ENCODE data around the gene PRR20D.
"Not testable (repeated sequence)": the region's sequence is repeated elsewhere in the genome, so short reads cannot be mapped to it uniquely, and the experiment has no call there.

PRR20D gene

DNA sequence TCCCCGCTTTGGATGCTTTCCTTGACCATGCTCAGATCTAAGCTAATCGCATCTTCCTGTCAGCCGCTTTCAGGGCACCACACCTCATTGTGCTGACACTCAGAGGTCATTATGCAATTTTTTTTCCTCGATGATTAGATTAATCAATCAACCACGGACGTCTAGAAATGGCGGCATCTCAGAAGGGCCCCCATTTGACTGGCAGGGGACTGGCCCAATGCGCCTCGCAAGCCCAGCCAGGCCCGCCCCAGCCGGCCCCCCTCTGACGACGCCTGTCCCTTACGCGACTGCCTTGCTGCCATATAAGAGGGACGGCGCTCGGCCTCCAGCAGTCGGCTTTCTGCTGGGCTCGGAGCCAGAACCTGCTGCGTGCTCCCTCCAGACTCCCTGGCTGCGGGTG, at the start of gene PRR20D:
Gene PRR20D, plus strand, starts transcription at position 301 of the 400 bp plus-strand sequence. CDS start 387 bp downstream, outside the sequence.
- DNase-seq (ENCODE audit: low spot score) = not testable (repeated sequence)

DNA sequence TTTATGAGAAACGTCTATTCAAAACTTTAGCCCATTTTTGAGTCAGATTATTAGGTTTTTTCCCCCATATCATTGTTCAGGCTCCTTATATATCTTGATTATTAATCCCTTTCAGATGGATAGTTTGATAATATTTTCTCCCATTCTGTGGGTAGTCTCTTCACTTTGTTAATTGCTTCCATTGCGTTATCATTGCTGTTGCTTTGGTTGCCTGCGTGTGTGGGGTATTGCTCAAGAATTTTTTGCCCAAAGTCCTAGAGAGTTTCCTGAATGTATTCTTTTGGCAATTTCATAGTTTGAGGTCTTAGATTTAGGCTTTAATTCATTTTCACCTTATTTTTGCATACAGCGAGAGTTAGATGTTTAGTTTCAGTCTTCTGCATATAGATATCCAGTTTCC, 45.5 kb upstream of the PRR20D start:
- no peak for DNase-seq (ENCODE audit: low spot score)

DNA sequence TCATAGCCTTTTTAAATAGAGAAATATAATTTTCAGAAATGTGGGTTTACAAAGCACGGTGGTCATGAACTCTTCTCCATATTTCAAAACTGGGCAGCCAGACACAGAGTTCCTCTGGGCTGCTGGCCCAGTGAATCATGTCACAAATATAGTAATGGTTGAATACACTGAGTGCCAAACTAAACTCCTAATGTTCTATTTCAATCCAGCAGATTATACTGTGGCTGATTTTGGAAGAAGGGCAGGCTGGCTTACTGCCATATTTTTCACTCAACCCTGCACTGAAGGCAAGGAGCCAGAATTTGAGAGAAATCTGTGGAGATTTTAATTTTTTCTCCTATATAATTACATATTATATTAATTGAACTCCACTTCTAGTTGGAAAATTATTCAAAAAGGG, 36.8 kb upstream of the PRR20D start:
- DNase-seq (ENCODE audit: low spot score) = no peak

DNA sequence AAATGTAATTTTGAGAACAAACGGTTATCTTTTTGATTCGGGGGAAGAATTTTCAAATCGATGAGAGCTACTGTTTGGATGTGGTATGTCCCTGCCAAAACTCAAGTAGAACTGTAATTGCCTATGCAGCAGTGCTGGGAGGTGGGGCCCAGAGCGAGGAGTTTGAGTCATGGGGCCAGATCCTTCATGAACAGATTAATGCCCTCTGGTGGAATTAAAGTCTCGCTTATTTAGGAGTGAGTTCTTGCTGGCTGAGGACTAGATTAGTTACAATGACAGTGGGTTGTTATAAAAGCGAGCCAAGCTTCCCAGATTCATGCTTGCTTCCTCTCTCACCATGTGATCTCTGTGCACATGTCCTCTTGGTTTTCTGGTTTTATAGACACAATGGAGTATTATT, 31.5 kb upstream of the PRR20D start:
- DNase-seq (ENCODE audit: low spot score) = no peak

DNA sequence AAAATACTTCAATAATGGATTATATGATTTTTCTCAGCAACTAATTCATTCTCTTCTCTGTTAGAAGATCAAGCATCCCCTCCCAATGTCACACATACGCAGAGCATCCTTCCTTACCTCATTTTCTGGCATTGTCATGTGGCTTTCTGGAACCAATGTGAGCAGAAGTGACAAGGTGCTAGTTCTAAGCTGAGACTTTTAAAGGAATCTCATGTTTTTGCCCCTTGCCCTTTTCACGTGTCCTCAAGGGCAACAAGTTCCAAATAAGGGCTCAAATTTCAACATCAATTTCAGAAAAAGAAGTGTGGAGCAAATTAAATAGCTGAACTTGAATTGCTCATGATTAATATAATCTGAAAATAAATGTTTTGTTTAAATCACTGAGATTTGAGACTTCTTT, 24.3 kb upstream of the PRR20D start:
- DNase-seq (ENCODE audit: low spot score) = no peak

DNA sequence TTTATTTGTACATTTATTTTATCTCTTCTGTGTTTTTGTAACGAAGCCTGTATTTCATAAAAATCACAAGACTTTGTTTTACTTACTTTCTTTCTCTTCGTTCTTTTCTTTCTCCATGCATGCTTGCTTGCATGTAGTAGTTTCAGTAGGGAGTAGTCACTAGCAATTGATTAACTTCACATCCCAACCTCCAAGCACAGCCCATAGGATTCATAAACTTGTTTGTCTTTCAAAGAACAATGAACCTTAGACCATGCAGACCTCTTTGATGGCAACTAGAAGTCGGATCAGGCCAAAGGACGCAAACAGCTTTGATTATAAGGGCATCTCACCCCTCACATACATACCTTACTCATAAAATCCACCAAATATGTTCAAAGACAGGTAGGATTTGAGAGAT, 22.8 kb upstream of the PRR20D start:
- DNase-seq (ENCODE audit: low spot score) = no peak

DNA sequence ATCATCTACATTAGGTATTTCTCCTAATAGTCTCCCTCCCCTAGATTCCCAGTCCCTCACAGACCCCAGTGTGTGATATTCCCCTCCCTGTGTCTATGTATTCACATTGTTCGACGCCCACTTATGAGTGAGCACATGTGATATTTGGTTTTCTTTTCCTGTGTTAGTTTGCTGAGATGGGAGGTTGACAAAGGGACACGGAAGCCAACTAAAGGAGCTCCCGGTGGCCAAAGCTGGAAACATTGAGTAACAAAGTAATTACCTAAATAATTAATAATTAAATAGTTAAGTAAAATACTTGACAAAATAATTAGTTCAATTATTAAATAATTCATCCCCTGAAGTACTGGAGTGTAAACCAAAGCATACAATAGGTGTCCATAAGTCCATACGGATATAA, 21.4 kb upstream of the PRR20D start:
- no peak for DNase-seq (ENCODE audit: low spot score)

DNA sequence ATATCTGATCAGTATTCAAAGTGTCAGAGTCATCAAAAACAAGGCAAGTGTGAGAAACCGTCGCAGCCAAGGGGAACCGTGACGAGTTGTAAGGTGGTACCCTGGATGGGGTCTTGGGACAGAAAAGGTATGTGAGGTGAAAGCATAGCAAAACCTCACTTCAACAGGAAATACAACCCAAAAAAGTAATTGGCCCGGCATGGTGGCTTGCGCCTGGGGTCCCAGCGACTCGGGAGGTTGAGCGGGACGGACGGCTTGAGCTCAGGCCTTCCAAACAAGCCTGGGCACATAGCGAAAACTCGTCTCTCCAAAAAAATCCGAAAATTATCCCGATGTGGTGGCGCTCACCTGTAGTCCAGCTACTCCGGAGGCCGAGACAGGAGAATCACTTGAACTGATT, 20.7 kb upstream of the PRR20D start:
- not testable (repeated sequence) for DNase-seq (ENCODE audit: low spot score)

DNA sequence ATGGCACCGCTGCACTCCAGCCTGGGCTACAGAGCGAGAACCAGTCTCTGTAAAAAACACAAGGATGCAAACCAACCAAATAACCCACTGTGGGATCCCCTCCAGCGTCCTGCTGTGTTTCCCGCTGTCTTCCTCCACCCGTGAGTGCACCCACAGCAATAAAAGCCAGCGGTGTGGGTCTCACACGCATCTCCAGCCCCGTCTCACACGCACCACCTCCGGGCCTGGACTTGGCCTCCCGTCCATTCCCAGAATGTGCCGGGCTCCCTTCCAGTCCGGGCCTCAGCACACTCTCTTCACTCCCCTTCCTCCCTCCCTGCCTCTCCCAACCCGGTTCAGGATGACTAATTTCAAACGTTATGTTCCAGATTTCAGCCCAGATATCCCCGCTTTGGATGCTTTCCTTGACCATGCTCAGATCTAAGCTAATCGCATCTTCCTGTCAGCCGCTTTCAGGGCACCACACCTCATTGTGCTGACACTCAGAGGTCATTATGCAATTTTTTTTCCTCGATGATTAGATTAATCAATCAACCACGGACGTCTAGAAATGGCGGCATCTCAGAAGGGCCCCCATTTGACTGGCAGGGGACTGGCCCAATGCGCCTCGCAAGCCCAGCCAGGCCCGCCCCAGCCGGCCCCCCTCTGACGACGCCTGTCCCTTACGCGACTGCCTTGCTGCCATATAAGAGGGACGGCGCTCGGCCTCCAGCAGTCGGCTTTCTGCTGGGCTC, 20.0 kb upstream of the PRR20D start, which contains the start of gene PRR20A:
Gene PRR20A, plus strand, starts transcription at position 684 of the 734 bp plus-strand sequence. CDS start 387 bp downstream, outside the sequence.
- not testable (repeated sequence) for DNase-seq (ENCODE audit: low spot score)

DNA sequence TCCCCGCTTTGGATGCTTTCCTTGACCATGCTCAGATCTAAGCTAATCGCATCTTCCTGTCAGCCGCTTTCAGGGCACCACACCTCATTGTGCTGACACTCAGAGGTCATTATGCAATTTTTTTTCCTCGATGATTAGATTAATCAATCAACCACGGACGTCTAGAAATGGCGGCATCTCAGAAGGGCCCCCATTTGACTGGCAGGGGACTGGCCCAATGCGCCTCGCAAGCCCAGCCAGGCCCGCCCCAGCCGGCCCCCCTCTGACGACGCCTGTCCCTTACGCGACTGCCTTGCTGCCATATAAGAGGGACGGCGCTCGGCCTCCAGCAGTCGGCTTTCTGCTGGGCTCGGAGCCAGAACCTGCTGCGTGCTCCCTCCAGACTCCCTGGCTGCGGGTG, 13.2 kb upstream of the PRR20D start, which contains the start of gene PRR20B:
Gene PRR20B, plus strand, starts transcription at position 301 of the 400 bp plus-strand sequence. CDS start 387 bp downstream, outside the sequence.
- DNase-seq (ENCODE audit: low spot score) = not testable (repeated sequence)

DNA sequence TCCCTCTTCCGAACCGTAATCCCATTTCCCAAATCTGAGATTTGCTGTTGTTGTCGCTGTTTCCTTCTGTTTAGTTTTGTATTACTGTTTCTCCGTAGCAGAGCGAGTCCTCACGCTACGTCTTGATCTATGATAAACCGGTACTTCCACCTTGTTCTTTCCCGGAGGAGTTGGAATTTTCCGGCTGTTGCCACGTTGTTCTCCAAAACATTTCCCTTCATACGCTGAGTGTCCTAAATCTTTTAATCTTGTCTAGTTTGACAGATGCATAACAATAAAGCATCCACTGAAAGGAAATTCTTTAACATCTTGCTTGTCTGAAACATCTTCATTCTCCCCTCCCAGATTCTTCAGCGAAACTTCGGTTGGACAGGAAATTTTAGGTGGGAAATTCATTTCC, 12.3 kb upstream of the PRR20D start:
- not testable (repeated sequence) for DNase-seq (ENCODE audit: low spot score)

DNA sequence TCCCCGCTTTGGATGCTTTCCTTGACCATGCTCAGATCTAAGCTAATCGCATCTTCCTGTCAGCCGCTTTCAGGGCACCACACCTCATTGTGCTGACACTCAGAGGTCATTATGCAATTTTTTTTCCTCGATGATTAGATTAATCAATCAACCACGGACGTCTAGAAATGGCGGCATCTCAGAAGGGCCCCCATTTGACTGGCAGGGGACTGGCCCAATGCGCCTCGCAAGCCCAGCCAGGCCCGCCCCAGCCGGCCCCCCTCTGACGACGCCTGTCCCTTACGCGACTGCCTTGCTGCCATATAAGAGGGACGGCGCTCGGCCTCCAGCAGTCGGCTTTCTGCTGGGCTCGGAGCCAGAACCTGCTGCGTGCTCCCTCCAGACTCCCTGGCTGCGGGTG, 6.7 kb upstream of the PRR20D start, which contains the start of gene PRR20C:
Gene PRR20C, plus strand, starts transcription at position 301 of the 400 bp plus-strand sequence. CDS start 387 bp downstream, outside the sequence.
- DNase-seq (ENCODE audit: low spot score) = not testable (repeated sequence)

DNA sequence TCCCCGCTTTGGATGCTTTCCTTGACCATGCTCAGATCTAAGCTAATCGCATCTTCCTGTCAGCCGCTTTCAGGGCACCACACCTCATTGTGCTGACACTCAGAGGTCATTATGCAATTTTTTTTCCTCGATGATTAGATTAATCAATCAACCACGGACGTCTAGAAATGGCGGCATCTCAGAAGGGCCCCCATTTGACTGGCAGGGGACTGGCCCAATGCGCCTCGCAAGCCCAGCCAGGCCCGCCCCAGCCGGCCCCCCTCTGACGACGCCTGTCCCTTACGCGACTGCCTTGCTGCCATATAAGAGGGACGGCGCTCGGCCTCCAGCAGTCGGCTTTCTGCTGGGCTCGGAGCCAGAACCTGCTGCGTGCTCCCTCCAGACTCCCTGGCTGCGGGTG, 6.5 kb downstream of the PRR20D start, which contains the start of gene PRR20E:
Gene PRR20E, plus strand, starts transcription at position 301 of the 400 bp plus-strand sequence. CDS start 387 bp downstream, outside the sequence.
- DNase-seq (ENCODE audit: low spot score) = not testable (repeated sequence)

DNA sequence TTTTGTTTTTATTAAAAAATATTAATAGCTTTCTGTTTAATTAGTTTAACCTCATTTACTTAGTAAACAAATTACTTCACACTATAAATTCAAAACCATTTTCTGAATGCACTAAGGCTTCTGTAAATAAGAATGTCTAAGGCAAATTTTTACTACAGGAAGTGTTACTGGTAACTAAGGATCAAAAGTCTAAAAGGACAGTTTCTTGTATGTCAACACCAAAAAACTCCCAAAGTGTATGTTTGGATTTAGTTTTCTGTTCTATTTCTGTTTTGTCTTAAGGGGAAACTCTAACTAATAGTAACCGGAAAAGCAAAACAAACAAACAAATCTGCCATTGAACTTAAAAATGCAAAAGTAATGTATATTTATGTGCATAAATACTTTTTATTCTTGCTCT, 31.2 kb downstream of the PRR20D start:
- DNase-seq (ENCODE audit: low spot score) = no peak

DNA sequence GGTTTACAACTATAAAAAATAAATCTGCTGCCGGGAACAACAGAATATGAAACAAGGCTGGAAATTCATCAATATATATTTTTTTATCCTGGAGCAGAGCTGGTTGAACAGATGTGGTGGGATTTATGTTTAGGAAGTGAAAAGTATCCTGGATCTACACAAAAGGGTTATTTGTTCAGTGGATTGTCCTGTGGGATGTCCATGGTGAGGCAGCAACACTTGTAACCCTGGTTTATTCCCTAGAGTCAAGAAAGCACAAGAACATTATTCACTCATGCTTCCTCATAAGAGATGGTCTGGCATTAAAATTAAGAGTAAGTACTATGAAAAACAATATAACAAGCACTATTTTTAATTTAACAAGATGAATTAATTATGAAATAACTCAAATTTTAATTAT, 52.6 kb downstream of the PRR20D start:
- DNase-seq (ENCODE audit: low spot score) = no peak
